Stimulated activated CD8-positive, alpha-beta memory T cell treated with anti-CD3 and anti-CD28 coated beads, Interleukin-4, amount 100 ng/mL, for 1 hour (primary cell): ENCODE measurements around the gene KIF16B.
A peak's percentile ranks its signal among the peaks of the same experiment; 100 is the strongest.

ENCODE experiments used
- DNase-seq, 2 donors: peaks; one replicate each; pipeline ENCODE4 v3.0.0-alpha.2; 2020; ENCODE audit warnings: low read depth in 2 of 2, low spot score in 1 of 2

Gene KIF16B

GRCh38 chr20:16437387-16437996 is 135.8 kb downstream of the KIF16B start:
- DNase-seq = no peak

- DNase-seq = peak; percentile 2
These were observed 139.1 kb downstream of the KIF16B start for GRCh38 chr20:16434062-16434664.

- DNase-seq = no peak
These were observed 140.0 kb downstream of the KIF16B start for GRCh38 chr20:16433293-16433580.

- DNase-seq = no peak
These were observed 140.6 kb downstream of the KIF16B start for GRCh38 chr20:16432466-16433292.

GRCh38 chr20:16428112-16428511 is 145.1 kb downstream of the KIF16B start:
- no peak for DNase-seq

GRCh38 chr20:16427571-16427970 is 145.7 kb downstream of the KIF16B start:
- no peak for DNase-seq

GRCh38 chr20:16424780-16425179 is 148.5 kb downstream of the KIF16B start:
- no peak for DNase-seq

- no peak for DNase-seq
These were observed 149.7 kb downstream of the KIF16B start for GRCh38 chr20:16423311-16424212.

- DNase-seq = no peak
These were observed 154.0 kb downstream of the KIF16B start for GRCh38 chr20:16419138-16419715.

GRCh38 chr20:16418616-16419015 is 154.6 kb downstream of the KIF16B start:
- DNase-seq = no peak

- DNase-seq = no peak
These were observed 156.2 kb downstream of the KIF16B start for GRCh38 chr20:16417001-16417400.

- no peak for DNase-seq
These were observed 157.9 kb downstream of the KIF16B start for GRCh38 chr20:16415071-16416053.

GRCh38 chr20:16412906-16413305 is 160.3 kb downstream of the KIF16B start:
- no peak for DNase-seq

- no peak for DNase-seq
These were observed 161.9 kb downstream of the KIF16B start for GRCh38 chr20:16411361-16411760.

GRCh38 chr20:16410626-16411025 is 162.6 kb downstream of the KIF16B start:
- DNase-seq = no peak

- no peak for DNase-seq
These were observed 164.3 kb downstream of the KIF16B start for GRCh38 chr20:16408981-16409380.

- no peak for DNase-seq
These were observed 165.8 kb downstream of the KIF16B start for GRCh38 chr20:16407251-16408067.

- no peak for DNase-seq
These were observed 168.0 kb downstream of the KIF16B start for GRCh38 chr20:16405254-16405653.

GRCh38 chr20:16404640-16405039 is 168.6 kb downstream of the KIF16B start:
- no peak for DNase-seq
